Stomach (tissue), 4 donors: ENCODE results near the gene PARD6A.

ENCODE experiments used
- CTCF ChIP-seq, 7 experiments: fragments of 450-650 bp in 4 of 7; fragments of 200-600 bp in 3 of 7; sonication (generic) in 3 of 7; IDR thresholded peaks; one replicate each; pipeline ENCODE4 v1.5.1; 2016 to 2019; ENCODE audit warnings: antibody characterized with exemption in 7 of 7, control low read depth in 2 of 7, mild to moderate bottlenecking in 1 of 7
- EP300 ChIP-seq: sonication (generic); formaldehyde crosslinking; IDR thresholded peaks from one replicate; pipeline ENCODE4 v1.6.1; 2017; ENCODE audit warnings: antibody characterized with exemption
- POLR2A ChIP-seq, 4 donors: fragments of 450-650 bp; IDR thresholded peaks; one replicate each; pipeline ENCODE4 v1.6.1; 2016; ENCODE audit warnings: antibody characterized with exemption in 4 of 4, control low read depth in 2 of 4, mild to moderate bottlenecking in 1 of 4, moderate library complexity in 1 of 4
- POLR2AphosphoS5 ChIP-seq, 3 donors: sonication (generic); formaldehyde crosslinking; IDR thresholded peaks; one replicate each; pipeline ENCODE4 v1.6.1; 2016; ENCODE audit warnings: antibody characterized with exemption in 3 of 3

DNA sequence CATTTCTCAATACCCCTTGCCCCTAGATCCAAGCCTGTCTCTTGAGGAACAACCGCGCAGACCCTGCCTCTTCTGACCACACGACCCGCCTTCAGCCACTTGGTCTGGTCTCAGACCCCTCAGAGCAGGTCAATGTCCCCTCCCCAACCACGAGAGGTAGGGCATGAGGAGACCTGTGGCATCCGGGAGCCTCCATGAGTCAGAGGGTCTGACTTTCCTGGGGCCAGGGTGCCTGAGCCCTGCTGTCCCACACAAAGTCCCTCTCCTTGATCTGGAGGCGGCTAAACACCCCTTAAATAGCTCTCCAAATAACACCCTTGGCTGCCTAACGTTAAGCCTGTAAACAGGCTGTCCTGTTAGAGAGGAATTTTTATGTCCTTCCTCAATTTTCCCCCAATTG lies 10.7 kb upstream of the PARD6A start:
- TF ChIP-seq POLR2AphosphoS5 (IDR thresholded peaks at IDR 0.05) (no peak), CTCF (IDR thresholded peaks at IDR 0.05) (no peak), POLR2A (IDR thresholded peaks at IDR 0.05) (no peak), EP300 (no peak)
